GM21360 (cell line): Measurements from ENCODE around the gene ITGB8.

Experiments
- ATAC-seq: cut with Tn5 transposase; IDR thresholded peaks from one replicate; pipeline ENCODE4 v1.9.1; 2021; ENCODE audit warnings: mild to moderate bottlenecking, moderate library complexity; ENCODE audit not compliant: unreplicated experiment

The ITGB8 gene

GRCh38 chr7:20409961-20410360 lies 79.3 kb downstream of the ITGB8 start:
- no peak for ATAC-seq

- no peak for ATAC-seq
Measured at GRCh38 chr7:20411372-20411771, 80.7 kb downstream of the ITGB8 start.

GRCh38 chr7:20412032-20412431 lies 81.3 kb downstream of the ITGB8 start:
- ATAC-seq = no peak

GRCh38 chr7:20417260-20417659 lies 86.6 kb downstream of the ITGB8 start:
- no peak for ATAC-seq

- ATAC-seq = no peak
Measured at GRCh38 chr7:20417675-20418382, 87.1 kb downstream of the ITGB8 start.

- ATAC-seq = no peak
Measured at GRCh38 chr7:20424500-20424899, 93.8 kb downstream of the ITGB8 start.

GRCh38 chr7:20430664-20431063 lies 100.0 kb downstream of the ITGB8 start:
- ATAC-seq = no peak

GRCh38 chr7:20431146-20431545 lies 100.4 kb downstream of the ITGB8 start:
- no peak for ATAC-seq

GRCh38 chr7:20432071-20432470 lies 101.4 kb downstream of the ITGB8 start:
- ATAC-seq = no peak

GRCh38 chr7:20435305-20435704 lies 104.6 kb downstream of the ITGB8 start:
- no peak for ATAC-seq

- no peak for ATAC-seq
Measured at GRCh38 chr7:20438248-20438647, 107.5 kb downstream of the ITGB8 start.

- peak; percentile 94 for ATAC-seq
Measured at GRCh38 chr7:20438694-20439376, 108.1 kb downstream of the ITGB8 start.

- ATAC-seq = no peak
Measured at GRCh38 chr7:20439416-20440185, 108.9 kb downstream of the ITGB8 start.

- ATAC-seq = no peak
Measured at GRCh38 chr7:20440472-20441105, 109.9 kb downstream of the ITGB8 start.

- ATAC-seq = no peak
Measured at GRCh38 chr7:20441346-20441745, 110.6 kb downstream of the ITGB8 start.

- no peak for ATAC-seq
Measured at GRCh38 chr7:20441991-20442441, 111.3 kb downstream of the ITGB8 start.

- ATAC-seq = no peak
Measured at GRCh38 chr7:20442951-20443350, 112.3 kb downstream of the ITGB8 start.

- no peak for ATAC-seq
Measured at GRCh38 chr7:20444030-20444800, 113.5 kb downstream of the ITGB8 start.

- ATAC-seq = peak; percentile 75
Measured at GRCh38 chr7:20447021-20447650, 116.4 kb downstream of the ITGB8 start.

GRCh38 chr7:20449176-20449575 lies 118.5 kb downstream of the ITGB8 start:
- ATAC-seq = no peak
